NT2/D1 (cell line): ENCODE measurements around the gene ALDH16A1.

Experiments
- DNase-seq: peaks from one replicate; pipeline ENCODE4 v3.0.0-alpha.2; 2011; ENCODE audit warnings: low read depth, low spot score
- H3K27me3 ChIP-seq: 2 replicates; pipeline ENCODE4 v1.6.0; 2011; ENCODE audit warnings: mild to moderate bottlenecking; ENCODE audit not compliant: insufficient read length, insufficient read depth
- H3K36me3 ChIP-seq: 2 replicates; pipeline ENCODE4 v1.6.1; 2011; ENCODE audit warnings: mild to moderate bottlenecking, low read length, mixed read lengths; ENCODE audit not compliant: insufficient read depth, insufficient read length
- H3K4me1 ChIP-seq: 2 replicates; pipeline ENCODE4 v1.5.1; 2011; ENCODE audit not compliant: insufficient read depth, insufficient read length
- H3K4me3 ChIP-seq: 2 replicates; pipeline ENCODE4 v1.5.1; 2011; ENCODE audit warnings: low read depth; ENCODE audit not compliant: insufficient read length
- H3K9ac ChIP-seq: 2 replicates; pipeline ENCODE4 v1.6.0; 2011; ENCODE audit warnings: low read depth; ENCODE audit not compliant: insufficient read length
- H3K9me3 ChIP-seq: 2 replicates; pipeline ENCODE4 v1.5.1; 2011; ENCODE audit warnings: mild to moderate bottlenecking, low read length; ENCODE audit not compliant: insufficient read depth
- SUZ12 ChIP-seq: IDR thresholded peaks from 2 replicates; pipeline ENCODE4 v1.6.1; 2011; ENCODE audit not compliant: insufficient read length, insufficient read depth; ENCODE audit errors: extremely low read depth
- YY1 ChIP-seq: IDR thresholded peaks from 2 replicates; pipeline ENCODE4 v1.6.1; 2011; ENCODE audit not compliant: insufficient read length, insufficient read depth
- ZNF274 ChIP-seq: IDR thresholded peaks from 2 replicates; pipeline ENCODE4 v1.6.1; 2011; ENCODE audit warnings: mild to moderate bottlenecking, low read depth, low read length

The ALDH16A1 gene

GRCh38 chr19:49488863-49489537 lies 36.0 kb downstream of the ALDH16A1 start:
- DNase-seq = no peak

GRCh38 chr19:49489601-49490167 lies 36.7 kb downstream of the ALDH16A1 start:
- H3K9me3 ChIP-seq = no peaks in the 10 kb centered on the region
- no peak for DNase-seq
- no peaks in the 10 kb centered on the region for H3K27me3 ChIP-seq
- TF ChIP-seq ZNF274 (no peak), SUZ12 (no peak), YY1 (no peak)
- H3K4me3 ChIP-seq = peak overlapping the region; percentile 95
- H3K4me1 ChIP-seq = peaks cover 3% of the 10 kb centered on the region
- H3K36me3 ChIP-seq = peaks cover 55% of the 10 kb centered on the region
- peak overlapping the region; percentile 99 for H3K9ac ChIP-seq

More at GRCh38 chr19:49488863-49489537, 36.0 kb downstream of the ALDH16A1 start:
- peak overlapping the region; percentile 99 for H3K9ac ChIP-seq
- H3K27me3 ChIP-seq = no peaks in the 10 kb centered on the region
- no peak for TF ChIP-seq SUZ12
- no peak for TF ChIP-seq YY1
- TF ChIP-seq ZNF274 = no peak
- peaks cover 55% of the 10 kb centered on the region for H3K36me3 ChIP-seq
- H3K4me3 ChIP-seq = peak overlapping the region; percentile 95
- peaks cover 3% of the 10 kb centered on the region for H3K4me1 ChIP-seq
- H3K9me3 ChIP-seq = no peaks in the 10 kb centered on the region

GRCh38 chr19:49490287-49491029 lies 37.4 kb downstream of the ALDH16A1 start:
- Histone ChIP-seq H3K27me3 (no peaks in the 10 kb centered on the region), H3K4me1 (peaks cover 3% of the 10 kb centered on the region), H3K9me3 (no peaks in the 10 kb centered on the region), H3K36me3 (peaks cover 55% of the 10 kb centered on the region), H3K4me3 (no peak overlapping the region), H3K9ac (peak overlapping the region; percentile 99)
- TF ChIP-seq SUZ12 (no peak), ZNF274 (no peak), YY1 (no peak)
- DNase-seq = no peak

- DNase-seq = no peak
- no peak overlapping the region for H3K4me3 ChIP-seq
- no peak for TF ChIP-seq SUZ12
- TF ChIP-seq ZNF274 = no peak
- no peak for TF ChIP-seq YY1
Measured at GRCh38 chr19:49491030-49491803, 38.2 kb downstream of the ALDH16A1 start.

GRCh38 chr19:49491804-49492572 lies 39.0 kb downstream of the ALDH16A1 start:
- no peak for DNase-seq
- Histone ChIP-seq H3K36me3 (peaks cover 59% of the 10 kb centered on the region), H3K9me3 (no peaks in the 10 kb centered on the region), H3K4me1 (no peaks in the 10 kb centered on the region), H3K4me3 (no peak overlapping the region), H3K27me3 (no peaks in the 10 kb centered on the region), H3K9ac (no peak overlapping the region)
- TF ChIP-seq SUZ12 (no peak), ZNF274 (no peak), YY1 (no peak)

More at GRCh38 chr19:49491030-49491803, 38.2 kb downstream of the ALDH16A1 start:
- H3K9ac ChIP-seq = no peak overlapping the region
- H3K27me3 ChIP-seq = no peaks in the 10 kb centered on the region
- H3K4me1 ChIP-seq = peaks cover 2% of the 10 kb centered on the region
- no peaks in the 10 kb centered on the region for H3K9me3 ChIP-seq
- H3K36me3 ChIP-seq = peaks cover 55% of the 10 kb centered on the region

GRCh38 chr19:49492573-49493405 lies 39.8 kb downstream of the ALDH16A1 start:
- no peaks in the 10 kb centered on the region for H3K4me1 ChIP-seq
- H3K9me3 ChIP-seq = no peaks in the 10 kb centered on the region
- no peak overlapping the region for H3K9ac ChIP-seq
- TF ChIP-seq SUZ12 (no peak), YY1 (no peak), ZNF274 (no peak)
- H3K36me3 ChIP-seq = peaks cover 64% of the 10 kb centered on the region
- no peaks in the 10 kb centered on the region for H3K27me3 ChIP-seq
- DNase-seq = no peak
- H3K4me3 ChIP-seq = no peak overlapping the region
